ENCODE results near the gene KIAA1586. TPM values are rescaled to one million over a fixed set of nuclear protein-coding genes. Genes with fewer than 3 reads are reported as not detected.

The KIAA1586 gene
- total RNA-seq, 2 experiments from 2014 or later = 14.1 to 15.0 TPM

GRCh38 chr6:57064809-57065208 lies 18.3 kb downstream of the KIAA1586 start:
- peaks cover 9% of the 10 kb centered on the region for H3K4me1 Mint-ChIP-seq
- H3K4me3 Mint-ChIP-seq = no peak overlapping the region
- CTCF ChIA-PET = no interaction called here
- peaks cover 25% of the 10 kb centered on the region for H3K36me3 Mint-ChIP-seq
- H3K9me3 Mint-ChIP-seq (ENCODE audit: low read depth) = no peaks in the 10 kb centered on the region
- peak overlapping the region; percentile 34 for H3K27ac Mint-ChIP-seq
- ATAC-seq (no peak), DNase-seq (no peak)
- no peaks in the 10 kb centered on the region for H3K27me3 Mint-ChIP-seq

DNA sequence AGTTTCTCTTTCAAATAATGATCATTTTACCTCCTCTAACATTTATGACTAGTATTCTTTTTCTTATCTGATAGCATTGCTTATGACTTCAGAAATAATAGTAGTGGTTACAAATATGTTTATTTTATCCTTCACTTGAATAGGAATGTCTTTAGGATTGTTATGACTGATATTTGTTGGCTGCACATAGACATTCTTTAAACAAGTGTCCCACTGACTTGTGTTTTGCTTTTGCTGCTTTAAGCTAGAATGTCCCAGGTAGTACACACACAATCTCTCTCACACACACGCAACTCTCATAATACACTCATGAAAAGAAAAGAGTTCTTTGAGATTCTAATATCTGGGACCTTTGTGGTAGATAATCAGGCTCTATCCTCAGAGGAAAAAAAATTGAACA lies 21.6 kb downstream of the KIAA1586 start:
- no peaks in the 10 kb centered on the region for H3K27me3 Mint-ChIP-seq
- no peak for DNase-seq
- H3K4me1 Mint-ChIP-seq = peaks cover 9% of the 10 kb centered on the region
- H3K4me3 Mint-ChIP-seq = no peak overlapping the region
- no peaks in the 10 kb centered on the region for H3K9me3 Mint-ChIP-seq (ENCODE audit: low read depth)
- peaks cover 11% of the 10 kb centered on the region for H3K36me3 Mint-ChIP-seq
- H3K27ac Mint-ChIP-seq = no peak overlapping the region
- ATAC-seq = no peak
- CTCF ChIA-PET = no interaction called here

DNA sequence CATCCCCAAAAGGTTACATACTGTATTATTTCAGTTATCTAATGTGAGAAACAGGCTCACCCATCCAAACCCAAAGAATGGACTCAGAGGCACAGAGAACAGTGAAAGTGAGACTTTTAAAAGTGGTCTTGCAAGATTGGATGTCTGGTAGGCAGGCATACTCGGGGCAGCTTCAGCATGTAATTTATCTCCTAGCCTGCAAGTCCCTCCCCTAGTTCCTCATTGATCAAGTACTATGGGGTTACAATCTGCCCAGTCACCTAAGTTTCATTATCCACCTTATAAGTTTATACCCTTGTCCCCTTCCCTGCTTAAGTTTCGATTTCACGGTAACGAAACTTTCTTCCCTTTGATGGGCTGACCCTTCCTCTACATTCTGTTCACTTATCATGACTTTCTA lies 22.7 kb downstream of the KIAA1586 start:
- Mint-ChIP-seq H3K9me3 (ENCODE audit: low read depth) (no peaks in the 10 kb centered on the region), H3K27ac (no peak overlapping the region), H3K36me3 (peaks cover 11% of the 10 kb centered on the region), H3K4me1 (peaks cover 9% of the 10 kb centered on the region), H3K27me3 (no peaks in the 10 kb centered on the region), H3K4me3 (no peak overlapping the region)
- ATAC-seq (no peak), DNase-seq (no peak)
- CTCF ChIA-PET = no interaction called here

DNA sequence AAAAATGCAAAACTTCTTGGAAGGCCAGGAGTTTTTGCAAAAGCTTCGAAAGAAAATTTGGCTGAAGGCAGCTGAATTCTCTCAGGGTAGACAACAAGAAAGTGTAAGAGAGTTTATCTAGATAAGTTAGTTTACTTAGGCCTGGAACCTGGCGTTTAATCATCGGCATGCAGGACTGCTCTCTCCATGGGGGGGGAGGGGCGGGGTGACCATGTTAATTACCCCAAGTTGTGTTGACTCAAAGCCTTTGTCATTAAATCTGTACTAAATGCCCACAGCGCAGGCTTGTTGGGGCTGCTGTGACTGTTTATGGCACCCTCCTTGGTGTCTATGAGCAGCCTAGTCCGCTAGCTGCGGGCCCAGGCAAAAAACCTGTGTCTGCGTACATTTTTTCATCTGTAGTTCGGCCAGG lies 23.4 kb downstream of the KIAA1586 start:
- Mint-ChIP-seq H3K27me3 (no peaks in the 10 kb centered on the region), H3K36me3 (peaks cover 9% of the 10 kb centered on the region), H3K4me1 (peaks cover 3% of the 10 kb centered on the region), H3K9me3 (ENCODE audit: low read depth) (no peaks in the 10 kb centered on the region), H3K27ac (no peak overlapping the region), H3K4me3 (no peak overlapping the region)
- CTCF ChIA-PET = no interaction called here
- no peak for ATAC-seq
- no peak for DNase-seq

GRCh38 chr6:57072108-57072507 lies 25.6 kb downstream of the KIAA1586 start:
- no peak overlapping the region for H3K4me3 Mint-ChIP-seq
- no peak for ATAC-seq
- H3K36me3 Mint-ChIP-seq = no peaks in the 10 kb centered on the region
- H3K27ac Mint-ChIP-seq = no peak overlapping the region
- CTCF ChIA-PET = interaction anchor here (1.2 kb wide), 1 partner anchor 9 kb away, joined by 3 read pairs; no protein-coding TSS in a partner anchor
- no peaks in the 10 kb centered on the region for H3K27me3 Mint-ChIP-seq
- DNase-seq = no peak
- H3K4me1 Mint-ChIP-seq = no peaks in the 10 kb centered on the region
- H3K9me3 Mint-ChIP-seq (ENCODE audit: low read depth) = no peaks in the 10 kb centered on the region

DNA sequence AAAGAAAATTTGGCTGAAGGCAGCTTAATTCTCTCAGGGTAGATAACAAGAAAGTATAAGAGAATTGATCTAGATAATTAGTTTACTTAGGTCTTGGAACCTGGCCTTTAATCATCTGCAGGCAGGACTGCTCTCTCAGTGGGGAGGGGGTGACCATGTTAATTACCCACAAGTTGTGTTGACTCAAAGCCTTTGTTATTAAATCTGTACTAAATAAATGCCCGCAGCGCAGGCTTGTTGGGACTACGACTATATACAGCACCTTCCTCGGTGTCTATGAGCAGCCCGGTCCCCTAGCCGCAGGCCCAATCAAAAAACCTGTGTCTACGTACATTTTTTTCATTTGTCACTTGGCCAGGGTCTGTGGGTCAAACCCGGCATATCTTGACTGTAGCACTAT lies 27.9 kb downstream of the KIAA1586 start:
- CTCF ChIA-PET = no interaction called here
- H3K4me1 Mint-ChIP-seq = peaks cover 3% of the 10 kb centered on the region
- DNase-seq (no peak), ATAC-seq (no peak)
- H3K36me3 Mint-ChIP-seq = peaks cover 10% of the 10 kb centered on the region
- peaks cover 5% of the 10 kb centered on the region for H3K9me3 Mint-ChIP-seq (ENCODE audit: low read depth)
- H3K27ac Mint-ChIP-seq = no peak overlapping the region
- no peaks in the 10 kb centered on the region for H3K27me3 Mint-ChIP-seq
- H3K4me3 Mint-ChIP-seq = no peak overlapping the region

DNA sequence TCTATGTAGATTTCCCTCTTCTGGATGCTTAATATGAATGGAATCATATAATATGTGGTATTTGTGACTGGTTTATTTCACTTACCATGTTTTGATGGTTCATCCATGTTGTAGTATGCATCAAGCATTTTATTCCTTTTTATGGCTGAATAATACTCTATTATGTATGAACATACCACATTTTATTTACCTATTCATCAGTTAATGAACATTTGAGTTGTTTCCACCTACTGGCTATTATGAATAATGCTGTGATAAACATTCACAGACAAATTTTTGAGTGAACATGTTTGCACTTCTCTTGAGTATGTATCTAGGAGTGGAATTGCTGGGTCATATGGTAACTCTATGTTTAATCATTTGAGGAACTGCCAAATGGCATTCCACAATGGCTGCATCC lies 28.6 kb downstream of the KIAA1586 start:
- DNase-seq (no peak), ATAC-seq (no peak)
- H3K4me1 Mint-ChIP-seq = peaks cover 3% of the 10 kb centered on the region
- CTCF ChIA-PET = no interaction called here
- H3K36me3 Mint-ChIP-seq = peaks cover 12% of the 10 kb centered on the region
- H3K9me3 Mint-ChIP-seq (ENCODE audit: low read depth) = peaks cover 5% of the 10 kb centered on the region
- no peak overlapping the region for H3K4me3 Mint-ChIP-seq
- no peak overlapping the region for H3K27ac Mint-ChIP-seq
- H3K27me3 Mint-ChIP-seq = no peaks in the 10 kb centered on the region

DNA sequence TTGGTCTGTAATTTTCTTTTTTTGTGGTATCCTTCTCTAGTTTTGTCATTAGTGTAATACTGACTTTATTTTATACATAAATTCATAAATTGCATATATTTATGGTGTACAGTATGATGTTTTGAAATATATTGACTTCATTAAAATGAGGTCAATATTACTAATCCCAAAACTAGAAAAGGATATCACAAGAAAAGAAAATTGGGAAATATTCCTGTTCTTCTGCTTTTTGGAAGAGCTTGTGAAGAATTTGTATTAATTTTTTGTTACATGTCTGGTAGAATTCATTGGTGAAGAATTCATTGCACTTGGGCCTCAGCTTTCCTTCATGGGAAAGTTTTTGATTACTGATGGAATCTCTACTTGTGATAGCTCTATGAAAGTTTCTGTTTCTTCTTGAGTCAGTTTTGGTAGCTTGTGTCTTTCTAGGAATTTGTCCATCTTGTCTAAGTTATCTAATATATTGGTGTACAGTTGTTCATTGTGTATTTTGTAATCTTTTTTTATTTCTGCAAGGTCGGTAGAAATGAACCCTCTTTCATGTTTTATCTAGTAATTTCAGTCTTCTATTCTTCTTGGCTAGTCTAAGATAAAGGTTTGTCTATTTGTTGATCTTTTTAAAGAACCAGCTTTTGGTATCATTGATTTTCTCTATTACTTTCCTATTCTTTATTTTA lies 32.2 kb downstream of the KIAA1586 start:
- H3K4me1 Mint-ChIP-seq = peaks cover 3% of the 10 kb centered on the region
- DNase-seq = no peak
- no peak overlapping the region for H3K27ac Mint-ChIP-seq
- no peak for ATAC-seq
- H3K36me3 Mint-ChIP-seq = peaks cover 21% of the 10 kb centered on the region
- H3K27me3 Mint-ChIP-seq = no peaks in the 10 kb centered on the region
- CTCF ChIA-PET = no interaction called here
- no peak overlapping the region for H3K4me3 Mint-ChIP-seq
- peaks cover 8% of the 10 kb centered on the region for H3K9me3 Mint-ChIP-seq (ENCODE audit: low read depth)

DNA sequence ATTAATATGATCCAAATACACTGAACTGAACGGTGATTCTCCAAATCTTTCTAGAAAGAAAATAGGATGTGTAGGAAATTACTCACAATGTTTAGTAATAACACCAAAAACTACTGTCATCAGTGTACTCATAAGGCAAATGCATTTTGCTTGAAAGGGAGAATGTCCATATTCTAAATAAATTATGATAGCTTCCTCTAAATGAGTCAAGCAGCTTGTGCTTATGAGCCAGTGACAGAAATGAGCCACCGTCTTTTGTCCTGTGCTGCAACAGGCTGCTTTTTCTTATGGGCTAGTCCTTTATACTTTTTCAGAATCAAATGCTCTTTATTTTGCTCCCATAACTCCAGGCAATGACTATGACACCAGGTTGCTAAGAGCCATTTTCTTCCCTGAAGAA lies 39.0 kb downstream of the KIAA1586 start:
- ATAC-seq (no peak), DNase-seq (no peak)
- Mint-ChIP-seq H3K27ac (no peak overlapping the region), H3K4me3 (no peak overlapping the region), H3K4me1 (peaks cover 6% of the 10 kb centered on the region), H3K27me3 (no peaks in the 10 kb centered on the region), H3K36me3 (peaks cover 5% of the 10 kb centered on the region), H3K9me3 (ENCODE audit: low read depth) (peaks cover under 1% of the 10 kb centered on the region)
- CTCF ChIA-PET = no interaction called here

GRCh38 chr6:57086843-57087242 lies 40.4 kb downstream of the KIAA1586 start:
- Mint-ChIP-seq H3K4me3 (no peak overlapping the region), H3K36me3 (peaks cover 5% of the 10 kb centered on the region), H3K27me3 (no peaks in the 10 kb centered on the region), H3K9me3 (ENCODE audit: low read depth) (no peaks in the 10 kb centered on the region), H3K4me1 (peaks cover 12% of the 10 kb centered on the region), H3K27ac (no peak overlapping the region)
- no peak for DNase-seq
- no peak for ATAC-seq
- CTCF ChIA-PET = no interaction called here

DNA sequence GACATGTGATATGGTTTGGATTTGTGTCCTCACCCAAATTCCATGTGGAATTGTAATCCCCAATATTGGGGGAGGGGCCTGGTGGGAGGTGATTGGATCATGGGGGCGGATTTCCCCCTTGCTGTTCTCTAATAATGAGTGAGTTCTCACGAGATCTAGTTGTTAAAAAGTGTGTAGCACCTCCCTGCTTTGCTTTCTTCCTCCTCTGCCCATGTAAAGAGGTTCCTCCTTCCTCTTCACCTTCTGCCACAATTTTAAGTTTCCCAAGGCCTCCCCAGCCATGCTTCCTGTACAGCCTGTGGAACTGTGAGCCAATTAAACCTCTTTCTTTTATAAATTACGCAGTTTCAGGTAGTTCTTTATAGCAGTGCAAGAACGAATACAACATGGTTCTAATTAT lies 41.4 kb downstream of the KIAA1586 start:
- Mint-ChIP-seq H3K9me3 (ENCODE audit: low read depth) (no peaks in the 10 kb centered on the region), H3K27ac (no peak overlapping the region), H3K36me3 (peaks cover 11% of the 10 kb centered on the region), H3K27me3 (no peaks in the 10 kb centered on the region), H3K4me3 (no peak overlapping the region), H3K4me1 (peaks cover 21% of the 10 kb centered on the region)
- ATAC-seq (no peak), DNase-seq (no peak)
- CTCF ChIA-PET = no interaction called here

DNA sequence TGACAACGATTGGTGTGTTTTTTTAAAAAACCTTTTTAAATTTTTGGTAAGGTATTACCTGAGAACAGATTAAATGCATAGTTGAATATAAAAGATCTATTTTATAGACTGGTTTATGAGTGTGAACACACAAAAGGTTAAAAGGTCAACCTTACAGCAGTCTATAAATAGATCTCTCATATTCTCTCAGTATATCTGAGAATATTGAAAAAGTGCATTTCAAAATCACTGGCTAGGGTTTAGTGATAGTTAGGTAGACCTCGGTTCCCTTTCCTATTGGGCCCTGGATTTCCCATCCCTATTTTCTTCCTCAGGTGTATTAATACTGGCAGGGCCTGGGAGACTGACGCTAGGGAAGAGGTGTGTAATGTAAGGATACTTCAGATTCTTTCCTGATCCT lies 42.8 kb downstream of the KIAA1586 start:
- H3K27ac Mint-ChIP-seq = peak overlapping the region; percentile 86
- peak overlapping the region; percentile 79 for H3K4me3 Mint-ChIP-seq
- CTCF ChIA-PET = interaction anchor here (1.0 to 1.5 kb wide), 3 partner anchors 14 to 228 kb away, joined by 3 to 4 read pairs (median 3); partner anchors contain the start of gene PRIM2
- peaks cover 17% of the 10 kb centered on the region for H3K36me3 Mint-ChIP-seq
- no peak for DNase-seq
- H3K4me1 Mint-ChIP-seq = peaks cover 31% of the 10 kb centered on the region
- ATAC-seq = no peak
- H3K9me3 Mint-ChIP-seq (ENCODE audit: low read depth) = no peaks in the 10 kb centered on the region
- H3K27me3 Mint-ChIP-seq = no peaks in the 10 kb centered on the region

DNA sequence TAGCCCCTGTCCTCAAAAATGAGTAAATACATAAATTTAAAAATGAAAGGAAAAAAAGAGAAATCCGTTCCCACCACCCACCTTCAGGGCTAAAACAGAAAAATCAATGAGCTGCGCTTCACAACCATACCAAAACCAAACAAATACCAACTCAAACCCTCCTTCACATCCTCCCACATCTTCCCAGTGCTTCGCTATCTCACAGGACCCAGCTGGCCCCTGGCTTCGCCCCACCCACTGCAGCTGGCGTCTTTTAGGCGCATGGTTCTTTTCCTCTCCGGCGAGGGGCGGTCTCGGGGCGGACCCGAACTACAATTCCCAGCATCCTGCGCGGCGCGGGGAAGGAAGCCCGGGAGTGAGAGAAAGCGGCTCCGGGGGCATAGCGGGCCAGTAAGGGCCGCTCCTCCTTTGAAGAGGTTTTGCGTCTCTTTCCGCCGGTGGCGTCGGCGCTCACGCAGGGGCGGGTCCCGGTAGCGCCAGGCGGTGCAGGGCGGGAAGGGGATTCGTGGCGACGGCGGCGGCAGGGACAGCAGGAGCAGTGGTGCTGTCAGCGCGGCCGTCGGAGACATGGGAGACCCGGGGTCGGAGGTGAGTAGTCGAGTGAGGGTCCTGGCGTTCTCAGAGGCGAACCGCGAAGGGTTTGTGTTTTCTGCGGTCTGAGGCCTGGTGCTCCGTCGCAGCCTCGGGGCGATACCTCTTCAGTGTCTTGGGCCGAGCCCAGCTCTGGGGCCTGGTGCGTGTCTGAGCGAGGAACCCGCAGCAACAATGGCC lies 43.4 kb downstream of the KIAA1586 start, which contains the start of gene ZNF451:
Gene ZNF451 (plus strand): TSS at position 502 of the 771 bp plus-strand sequence. CDS start 66 bp downstream, at position 568.
- CTCF ChIA-PET = interaction anchor here (1.0 to 1.5 kb wide), 3 partner anchors 14 to 227 kb away, joined by 3 to 4 read pairs (median 3); partner anchors contain the start of gene PRIM2
- Mint-ChIP-seq H3K27ac (peak within 1 kb of the TSS; percentile 86), H3K4me3 (peak within 1 kb of the TSS; percentile 79), H3K36me3 (peaks cover 19% of the 10 kb centered on the region), H3K9me3 (ENCODE audit: low read depth) (no peaks in the 10 kb centered on the region), H3K27me3 (no peaks in the 10 kb centered on the region), H3K4me1 (peaks cover 32% of the 10 kb centered on the region)
- ATAC-seq = peak; percentile 94
- peak; percentile 98 for DNase-seq
